ENCODE results near the gene DLK1.

Gene DLK1

GRCh38 chr14:100783630-100784370, 57.1 kb downstream of the DLK1 start:
- no peak for TF ChIP-seq CTCF (IDR thresholded peaks at IDR 0.05; ENCODE audit: extremely low read depth, missing control alignments)
- DNase-seq (ENCODE audit: low spot score): no peak

GRCh38 chr14:100784523-100785337, 58.0 kb downstream of the DLK1 start:
- DNase-seq (ENCODE audit: low spot score): no peak
- no peak for TF ChIP-seq CTCF (IDR thresholded peaks at IDR 0.05; ENCODE audit: extremely low read depth, missing control alignments)

- no peak for TF ChIP-seq CTCF (IDR thresholded peaks at IDR 0.05; ENCODE audit: extremely low read depth, missing control alignments)
These were observed 58.6 kb downstream of the DLK1 start for GRCh38 chr14:100785338-100785615.

GRCh38 chr14:100785626-100786025, 58.9 kb downstream of the DLK1 start:
- TF ChIP-seq CTCF (IDR thresholded peaks at IDR 0.05; ENCODE audit: extremely low read depth, missing control alignments): no peak
- no peak for DNase-seq (ENCODE audit: low spot score)

More at GRCh38 chr14:100785338-100785615, 58.6 kb downstream of the DLK1 start:
- no peak for DNase-seq (ENCODE audit: low spot score)

GRCh38 chr14:100786131-100786530, 59.4 kb downstream of the DLK1 start:
- DNase-seq (ENCODE audit: low spot score): no peak
- TF ChIP-seq CTCF (IDR thresholded peaks at IDR 0.05; ENCODE audit: extremely low read depth, missing control alignments): no peak

- no peak for TF ChIP-seq CTCF (IDR thresholded peaks at IDR 0.05; ENCODE audit: extremely low read depth, missing control alignments)
- no peak for DNase-seq (ENCODE audit: low spot score)
These were observed 60.0 kb downstream of the DLK1 start for GRCh38 chr14:100786576-100787219.

GRCh38 chr14:100787659-100788058, 61.0 kb downstream of the DLK1 start:
- no peak for TF ChIP-seq CTCF (IDR thresholded peaks at IDR 0.05; ENCODE audit: extremely low read depth, missing control alignments)
- DNase-seq (ENCODE audit: low spot score): no peak

All from GM20000 (cell line).